Left cardiac atrium (tissue), 4 donors: Measurements from ENCODE around the gene SCARF1. TPM values are rescaled to one million over a fixed set of nuclear protein-coding genes. Genes with fewer than 3 reads are reported as not detected.

Experiments
- ATAC-seq, 2 donors: fragments of 200-7000 bp; cut with Tn5 transposase; one replicate each; pipeline ENCODE4 v1.9.1; 2020; ENCODE audit warnings: mild to moderate bottlenecking in 2 of 2, moderate library complexity in 2 of 2
- DNase-seq: peaks from one replicate; pipeline ENCODE4 v3.0.0-alpha.2; 2020
- intact Hi-C, 2 donors: fragments of 100-400 bp; cut with DNase I; formaldehyde crosslinking; loops; one replicate each; pipeline versions ENCODE4 v1.14.1 to v1.15.1; 2022 to 2023
- total RNA-seq, 2 donors: library from RNA; stranded (reverse); fragmentation: NEBNext Ultra II Directional; extraction: Animal tissue kit (Norgen Biotek cat#: 25700); gene quantifications; one replicate each; pipeline ENCODE4 v1.2.1, GENCODE V29; 2021
- donor health status: DM: no; HTN: yes; CAD: no.
- donor health status: DM: no; HTN: yes; CAD: no; lungs with severe emphysema.
- donor health status: DM: yes; HTN: yes; CAD: no.
- donor health status: Dilated cardiomyopathy.

Gene SCARF1
- total RNA-seq, 2 donors from 2014 or later: 10.7 to 17.7 TPM

DNA sequence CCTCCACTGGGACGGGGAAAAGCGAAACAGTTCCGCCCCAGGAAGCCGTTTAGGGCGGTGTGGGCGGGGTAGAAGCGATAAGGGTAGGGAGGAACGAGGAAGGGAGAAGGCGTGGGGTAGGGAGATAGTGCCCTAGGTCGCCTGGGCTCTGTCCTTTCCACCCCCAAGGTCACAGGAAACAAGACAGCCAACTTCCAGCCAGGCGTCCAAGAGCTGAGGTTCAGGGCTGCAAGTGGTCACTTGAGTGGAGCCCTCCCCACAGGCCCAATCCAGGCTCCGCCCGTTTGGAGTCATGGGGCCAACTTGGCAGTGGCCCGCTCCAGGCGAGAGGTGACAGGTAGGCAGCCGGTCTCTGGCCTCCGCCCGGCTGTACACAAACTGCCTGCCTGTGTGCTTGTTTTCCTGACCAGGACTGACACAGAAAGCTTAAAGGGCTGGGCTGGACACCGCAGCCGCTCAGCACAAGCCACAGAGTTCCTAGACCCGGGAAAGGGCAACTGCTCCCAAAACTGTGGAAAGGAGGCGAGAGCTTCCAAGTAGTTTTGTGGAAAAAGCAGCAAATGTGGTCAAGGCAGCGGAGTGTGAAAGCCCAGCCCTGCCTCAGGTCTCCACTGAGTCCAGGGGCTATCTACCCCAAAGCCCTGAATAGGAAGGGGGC, 4.4 kb upstream of the SCARF1 start, which contains the start of gene RILP:
Gene RILP (minus strand): TSS at position 23 of the 658 bp plus-strand sequence. CDS start 62 bp downstream, outside the sequence.
- intact Hi-C loops: loop anchor here in 1 of 2 donors (5.0 kb wide), 1 partner anchor 78 kb away; no protein-coding TSS in a partner anchor
- DNase-seq (peak; percentile 90), ATAC-seq (peak; percentile 53 to 69)

DNA sequence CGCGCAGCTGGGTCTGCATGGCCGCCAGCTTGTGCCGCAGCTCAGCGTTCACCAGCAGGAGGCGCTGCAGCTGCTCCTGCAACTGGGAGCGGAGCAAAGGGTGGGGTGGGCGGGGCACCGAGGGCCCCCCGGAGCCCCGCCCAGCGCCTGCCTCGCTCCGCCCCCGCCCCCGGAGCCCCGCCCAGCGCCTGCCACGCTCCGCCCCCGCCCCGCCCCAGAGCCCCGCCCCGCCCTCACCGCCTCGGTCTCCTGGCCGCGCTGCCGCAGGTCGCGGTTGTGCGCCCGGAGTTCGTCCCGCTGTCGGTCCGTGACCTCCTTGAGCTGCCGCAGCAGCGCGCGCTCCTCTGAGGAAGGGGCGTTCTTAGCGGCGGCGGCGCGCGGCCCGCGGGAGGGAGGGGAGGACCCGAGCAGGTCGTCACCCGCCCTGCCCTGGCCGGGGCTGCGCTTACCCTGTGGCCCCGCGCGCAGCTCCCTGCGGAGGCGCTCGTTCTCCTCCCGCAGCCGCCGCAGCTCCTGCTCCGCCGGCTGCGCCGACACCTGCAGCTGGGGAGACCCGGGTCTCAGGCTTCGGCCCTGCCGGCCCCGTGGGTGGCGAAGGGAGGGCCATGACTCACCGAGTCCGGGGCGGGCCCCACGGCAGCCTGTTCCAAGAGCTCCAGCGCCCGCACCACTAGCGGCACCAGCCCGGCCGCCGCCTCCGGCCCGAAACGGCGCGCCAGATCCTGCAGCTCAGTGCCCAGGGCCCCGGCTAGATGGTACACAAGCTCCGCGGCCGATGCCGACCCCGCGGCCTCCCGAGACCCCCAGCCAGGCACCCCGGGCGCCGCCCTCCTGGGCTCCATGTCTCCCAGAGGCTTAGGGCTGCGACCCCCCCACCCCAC, 3.7 kb upstream of the SCARF1 start:
- peak; percentile 76 to 83 for ATAC-seq
- intact Hi-C loops: loop anchor here in 1 of 2 donors (5.0 kb wide), 1 partner anchor 77 kb away; no protein-coding TSS in a partner anchor
- peak; percentile 93 for DNase-seq

DNA sequence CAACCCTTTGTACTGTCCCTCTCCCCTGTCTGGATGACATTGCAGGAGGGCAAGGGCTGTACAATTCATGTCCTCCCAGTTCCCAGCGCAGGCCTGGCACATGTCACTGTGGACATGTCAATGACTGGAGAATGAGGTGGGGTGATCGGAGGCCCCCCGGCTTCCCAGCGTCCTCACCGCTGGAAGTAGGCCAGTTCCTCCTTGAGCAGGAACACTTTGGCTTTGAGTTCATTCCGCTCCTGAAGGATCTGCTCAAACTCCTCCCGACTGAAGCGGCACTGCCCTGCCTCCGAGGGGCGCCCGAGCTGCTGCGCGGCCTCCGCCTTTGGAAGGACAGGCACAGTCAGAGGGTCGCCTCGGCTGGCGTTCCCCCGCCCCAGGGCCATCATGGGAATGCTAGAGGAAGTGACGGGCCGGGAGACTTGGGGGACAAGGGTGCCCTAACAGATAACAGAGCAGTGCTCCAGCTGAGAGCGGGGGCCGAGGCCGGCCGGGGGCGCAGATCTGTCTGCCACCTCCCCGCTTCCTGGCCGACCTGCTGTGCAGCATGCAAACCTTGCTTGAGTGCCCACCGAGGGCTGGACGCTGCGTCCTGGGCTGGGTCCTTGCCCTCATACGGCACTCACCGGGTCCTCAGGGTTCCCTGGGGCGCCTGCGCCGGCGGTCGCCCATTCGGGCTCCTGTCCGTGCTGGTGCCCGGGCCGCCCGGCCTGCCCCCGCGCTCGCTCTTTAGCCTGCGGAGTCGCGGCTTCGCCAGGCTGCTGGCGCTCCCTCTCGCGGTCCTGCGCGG, 2.8 kb upstream of the SCARF1 start:
- peak; percentile 0 for ATAC-seq
- intact Hi-C loops: loop anchor here in 1 of 2 donors (5.0 kb wide), 1 partner anchor 76 kb away; no protein-coding TSS in a partner anchor
- DNase-seq: peak; percentile 96

DNA sequence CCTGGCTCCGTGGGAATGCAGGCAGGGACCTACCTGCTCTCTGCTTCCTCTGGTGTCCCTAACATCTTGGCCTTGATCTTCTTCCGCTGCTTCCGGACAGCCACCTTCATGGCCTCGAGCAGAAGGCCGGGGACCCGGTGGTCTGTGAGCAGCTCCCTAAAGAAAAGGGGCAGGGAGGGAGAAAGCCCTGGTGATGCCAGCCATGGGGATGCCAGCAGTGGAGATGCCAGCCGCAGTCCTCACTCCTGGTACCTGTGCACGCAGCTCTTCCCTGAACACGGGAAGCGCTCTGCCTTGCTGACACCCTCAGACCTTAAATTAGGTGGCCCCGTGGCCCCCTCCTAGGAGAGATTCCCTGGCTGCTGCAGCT, 2.3 kb upstream of the SCARF1 start:
- intact Hi-C loops: loop anchor here in 1 of 2 donors (5.0 kb wide), 1 partner anchor 75 kb away; no protein-coding TSS in a partner anchor
- ATAC-seq: no peak
- DNase-seq: no peak

DNA sequence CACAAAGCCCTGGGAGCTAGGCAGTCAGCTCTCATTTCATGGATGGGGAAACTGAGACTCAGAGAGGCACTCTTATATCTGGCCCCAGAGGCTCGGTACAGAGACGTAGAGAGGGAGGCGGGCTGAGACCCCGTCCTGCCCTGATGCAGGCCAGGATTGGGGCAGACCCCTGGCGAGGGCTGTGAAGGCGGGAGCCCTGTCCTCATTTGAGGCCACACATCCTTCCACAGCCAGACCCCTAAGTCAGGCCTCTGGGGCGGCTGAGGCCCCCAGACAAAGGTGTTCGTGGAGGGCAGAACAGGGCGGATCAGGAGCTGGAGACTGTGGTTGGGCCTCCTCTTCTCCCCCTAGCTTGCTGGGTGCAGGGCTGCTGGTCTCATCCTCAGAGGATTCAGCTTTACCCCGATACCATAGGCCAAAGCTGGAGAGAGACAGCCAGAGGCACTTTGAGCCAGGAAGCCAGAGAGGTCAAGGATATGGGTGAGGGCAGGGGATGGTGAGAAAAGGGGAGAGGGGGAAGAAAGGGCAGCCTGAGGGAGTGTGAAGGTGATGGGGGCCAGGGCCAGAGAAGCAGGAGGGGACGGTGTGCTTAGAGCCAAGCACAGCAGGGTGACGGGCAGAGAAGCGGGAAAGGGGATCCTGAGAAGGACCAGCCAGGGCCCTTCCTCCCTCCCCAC, 805 bp upstream of the SCARF1 start:
- DNase-seq: no peak
- ATAC-seq: no peak
- intact Hi-C loops: loop anchor here in 1 of 2 donors (5.0 kb wide), 1 partner anchor 74 kb away; no protein-coding TSS in a partner anchor

DNA sequence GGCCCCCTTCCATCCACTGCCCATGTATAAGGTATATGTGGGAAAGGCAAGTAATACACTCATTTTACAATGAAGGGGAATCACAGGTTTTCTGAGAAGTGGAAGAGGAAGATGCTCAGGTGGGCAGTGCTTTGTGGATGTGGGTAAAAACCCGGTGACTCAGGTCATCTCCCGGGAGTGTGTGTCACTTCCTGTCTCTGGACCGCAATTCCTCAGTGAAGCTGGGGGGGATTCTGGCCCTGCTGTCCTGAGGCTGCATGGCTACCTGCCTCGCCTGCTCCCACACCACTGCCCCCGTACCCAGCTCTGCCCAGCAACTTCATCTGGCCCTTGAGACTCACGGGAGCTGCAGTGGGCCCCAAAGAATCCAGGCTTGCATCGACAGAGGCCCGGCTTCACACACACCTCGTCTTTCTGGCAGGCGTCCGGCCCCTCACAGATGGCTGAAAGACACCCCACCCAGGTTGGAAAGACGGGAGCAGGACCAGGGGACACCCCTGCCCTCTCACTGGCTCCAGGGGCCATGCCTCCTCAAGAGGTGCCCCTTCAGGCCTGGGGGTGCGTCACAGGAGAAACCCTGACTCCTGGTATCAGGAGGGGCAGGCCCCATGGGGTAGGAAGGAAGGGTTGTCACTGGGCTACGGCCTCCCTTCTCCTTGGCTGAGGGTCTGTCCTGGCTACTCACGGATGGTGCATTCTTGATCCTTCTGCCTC, 882 bp downstream of the SCARF1 start:
- intact Hi-C loops: loop anchor here in 1 of 2 donors (5.0 kb wide), 1 partner anchor 72 kb away; no protein-coding TSS in a partner anchor
- no peak for DNase-seq
- no peak for ATAC-seq

DNA sequence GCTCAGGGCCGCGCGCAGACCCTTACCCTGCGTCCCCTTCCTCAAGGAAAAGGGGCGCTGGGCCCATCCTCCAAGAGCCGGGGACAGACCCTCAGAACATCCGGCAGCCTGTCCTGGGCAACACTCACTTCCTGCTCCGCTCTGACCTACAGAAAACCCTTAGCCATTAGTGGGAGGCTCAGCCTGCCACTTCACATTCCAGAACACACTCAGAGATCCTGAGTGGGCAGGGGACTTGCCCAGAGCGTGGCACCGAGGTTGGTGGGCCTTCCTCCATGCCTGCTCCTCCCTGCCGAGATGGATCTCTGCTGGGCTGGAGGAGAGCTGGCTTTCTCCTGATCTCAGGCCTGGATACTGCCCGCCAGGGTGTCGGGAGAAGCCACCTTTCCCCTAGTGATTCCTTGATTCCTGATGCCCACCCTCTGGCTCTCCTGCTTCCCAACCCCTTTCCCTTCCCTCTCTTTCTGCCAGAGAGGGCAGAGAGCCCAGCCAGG, 1.5 kb downstream of the SCARF1 start:
- DNase-seq: no peak
- intact Hi-C loops: no loop called here
- ATAC-seq: peak; percentile 1 to 16

DNA sequence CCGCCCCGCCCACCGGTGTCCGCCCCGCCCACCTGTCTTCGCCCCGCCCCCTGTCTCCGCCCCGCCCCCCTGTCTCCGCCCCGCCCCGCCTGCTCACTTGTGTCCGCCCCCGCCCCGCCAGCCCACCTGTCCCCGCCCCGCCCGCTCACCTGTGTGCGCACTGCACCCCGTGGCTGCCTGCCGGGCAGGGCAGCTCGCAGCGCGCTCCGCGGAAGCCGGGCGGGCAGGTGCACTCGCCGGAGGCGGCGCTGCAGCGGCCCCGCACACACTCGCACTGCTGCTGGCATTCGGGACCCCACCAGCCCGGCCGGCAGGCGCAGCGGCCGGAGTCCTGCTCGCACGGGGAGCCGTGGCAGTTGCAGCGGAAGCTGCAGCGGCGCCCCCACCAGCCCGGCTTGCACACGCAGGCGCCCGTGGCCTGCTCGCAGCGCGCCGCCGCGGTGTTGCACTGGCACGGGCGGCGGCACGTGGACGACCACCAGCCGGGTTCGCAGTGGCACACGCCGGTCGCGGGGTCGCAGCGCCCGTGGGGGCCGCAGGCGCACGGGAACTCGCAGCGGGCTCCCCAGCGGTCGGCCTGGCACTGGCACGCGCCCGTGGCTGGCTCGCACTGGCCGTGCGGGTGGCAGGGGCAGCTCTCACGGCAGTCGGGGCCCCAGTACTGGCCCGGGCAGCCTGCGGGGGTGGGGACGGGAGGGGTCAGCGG, 2.1 kb downstream of the SCARF1 start:
- ATAC-seq (peak; percentile 7 to 27), DNase-seq (no peak)
- intact Hi-C loops: no loop called here

DNA sequence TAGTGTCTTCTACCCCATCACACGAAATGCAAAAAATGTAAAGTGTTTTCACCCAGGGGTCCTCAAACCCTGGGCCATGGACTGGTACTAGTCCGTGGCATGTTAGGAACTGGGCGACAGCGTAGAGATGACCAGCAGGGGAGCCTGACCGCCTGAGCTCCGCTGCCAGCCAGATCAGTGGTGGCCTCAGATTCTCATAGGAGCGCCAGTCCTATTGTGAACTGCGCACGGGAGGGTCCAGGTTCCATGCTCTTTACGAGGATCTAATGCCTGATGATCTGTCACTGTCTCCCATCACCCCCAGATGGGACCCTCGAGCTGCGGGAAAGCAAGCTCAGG, 4.5 kb downstream of the SCARF1 start:
- no peak for ATAC-seq
- intact Hi-C loops: no loop called here
- DNase-seq: no peak

DNA sequence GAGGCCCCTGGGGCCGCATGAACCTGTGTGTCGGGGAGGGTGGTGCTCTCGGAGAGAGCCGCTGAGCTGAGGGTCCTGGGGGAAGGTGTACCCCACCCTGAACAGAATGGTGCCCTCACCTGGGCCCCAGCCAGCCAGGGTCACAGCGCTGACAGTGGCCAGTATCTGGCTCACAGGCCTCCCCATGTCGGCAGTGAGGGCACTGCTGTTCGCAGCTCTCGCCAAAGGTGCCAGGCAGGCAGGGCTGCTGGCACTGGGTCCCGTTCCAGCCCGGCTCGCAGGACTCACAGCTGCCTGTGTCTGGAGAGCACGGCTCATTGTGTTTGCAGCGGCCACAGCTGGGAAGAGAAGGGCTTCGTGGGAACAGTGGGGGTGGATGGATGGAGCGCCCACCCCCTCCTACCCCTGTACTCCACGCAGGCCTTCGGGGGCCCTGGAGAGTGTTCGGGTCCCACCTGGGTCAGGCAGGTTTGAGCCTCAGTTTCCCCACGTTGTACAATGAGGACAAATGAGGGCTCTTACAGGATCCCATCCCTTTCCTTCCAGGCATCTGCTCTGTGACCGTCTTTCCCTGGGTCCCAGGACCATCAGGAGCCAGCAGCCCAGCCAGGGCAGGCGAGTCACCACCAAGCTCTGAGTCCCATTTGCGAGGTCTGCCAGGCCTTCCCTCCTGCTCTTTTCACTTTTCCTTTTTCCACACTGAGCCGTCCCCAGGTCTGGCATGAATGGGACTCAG, 5.0 kb downstream of the SCARF1 start:
- intact Hi-C loops: no loop called here
- ATAC-seq: no peak
- DNase-seq: no peak

DNA sequence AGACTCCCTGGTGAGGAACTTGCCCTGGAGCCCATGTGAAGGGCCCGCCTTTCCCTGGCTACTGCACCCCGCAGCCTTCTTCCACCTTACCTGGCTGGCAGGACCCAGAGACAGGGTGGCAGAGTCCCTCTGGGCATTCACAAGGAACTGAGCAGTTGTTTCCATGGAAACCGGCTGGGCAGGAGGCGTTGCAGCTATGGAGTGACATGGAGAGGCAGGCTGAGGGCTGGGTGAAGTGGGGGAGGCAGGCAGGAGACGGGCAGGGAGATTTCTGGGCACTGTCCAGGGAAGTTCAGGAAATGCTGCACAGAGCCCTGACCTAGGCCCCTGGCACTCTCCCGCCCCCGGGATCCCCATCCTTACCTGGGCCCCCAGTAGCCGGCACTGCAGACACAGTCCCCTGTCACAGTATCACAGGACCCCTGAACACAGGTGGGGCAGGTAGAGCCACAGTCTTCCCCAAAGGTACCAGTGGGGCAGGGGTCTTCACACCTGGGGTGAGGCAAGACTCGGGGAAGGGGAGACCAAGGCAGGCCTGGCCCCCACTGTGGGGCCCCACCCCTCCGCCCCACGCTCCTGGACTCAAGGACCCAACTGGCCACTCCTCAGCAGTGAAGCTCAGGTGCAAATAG, 5.9 kb downstream of the SCARF1 start:
- ATAC-seq (no peak), DNase-seq (no peak)
- intact Hi-C loops: no loop called here

DNA sequence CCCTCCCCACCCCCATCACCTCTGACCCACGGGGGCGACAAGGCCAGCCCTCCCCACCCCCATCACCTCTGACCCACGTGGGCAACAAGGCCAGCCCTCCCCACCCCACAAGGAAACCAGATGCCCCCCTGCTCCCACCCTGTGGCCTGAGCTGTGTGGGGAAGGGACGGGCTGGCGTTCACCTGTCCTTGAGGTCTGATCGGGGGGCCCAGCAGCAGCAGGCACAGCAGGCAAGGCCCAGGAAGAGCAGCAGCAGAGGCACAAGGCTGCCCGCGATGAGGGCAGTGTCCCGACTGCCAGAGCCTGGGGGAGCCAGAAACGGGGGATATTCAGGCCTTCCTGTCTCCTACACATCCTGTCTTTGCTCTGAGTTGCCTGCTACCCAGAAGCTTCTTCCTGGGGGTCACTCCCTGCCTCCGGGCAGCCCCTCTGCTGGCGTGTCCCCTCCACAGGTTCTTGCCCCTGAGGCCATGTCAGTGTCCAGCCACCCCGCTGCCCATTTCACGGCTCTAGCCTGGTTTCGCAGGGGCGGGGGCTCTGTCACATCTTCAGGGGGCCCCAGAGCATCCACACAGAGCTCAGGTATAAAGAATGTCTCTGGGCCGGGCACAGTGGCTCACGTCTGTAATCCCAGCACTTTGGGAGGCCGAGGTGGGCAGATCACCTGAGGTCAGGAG, 6.8 kb downstream of the SCARF1 start:
- no peak for DNase-seq
- intact Hi-C loops: no loop called here
- ATAC-seq: no peak

DNA sequence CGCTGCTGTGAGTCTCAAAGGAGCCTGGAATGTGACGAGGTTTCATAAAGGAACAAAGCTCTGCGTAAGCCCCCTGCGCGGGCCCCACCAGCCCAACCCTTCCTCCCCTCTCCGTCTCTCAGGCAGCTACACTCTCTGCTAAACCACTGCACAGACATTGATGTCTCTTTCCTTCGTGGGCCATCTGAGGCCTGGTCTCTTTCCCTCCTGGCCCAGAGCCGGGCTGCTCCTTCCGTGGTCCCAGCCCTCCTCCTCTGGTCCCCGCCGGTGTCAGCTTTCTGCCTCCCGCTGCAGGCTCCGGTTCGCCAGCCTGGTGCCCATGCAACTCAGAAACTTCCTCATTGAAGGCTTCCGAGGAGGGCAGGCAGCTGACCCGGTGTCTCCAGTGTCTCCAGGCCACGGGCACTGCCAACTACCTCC, 7.4 kb downstream of the SCARF1 start:
- intact Hi-C loops: no loop called here
- ATAC-seq: no peak
- no peak for DNase-seq

DNA sequence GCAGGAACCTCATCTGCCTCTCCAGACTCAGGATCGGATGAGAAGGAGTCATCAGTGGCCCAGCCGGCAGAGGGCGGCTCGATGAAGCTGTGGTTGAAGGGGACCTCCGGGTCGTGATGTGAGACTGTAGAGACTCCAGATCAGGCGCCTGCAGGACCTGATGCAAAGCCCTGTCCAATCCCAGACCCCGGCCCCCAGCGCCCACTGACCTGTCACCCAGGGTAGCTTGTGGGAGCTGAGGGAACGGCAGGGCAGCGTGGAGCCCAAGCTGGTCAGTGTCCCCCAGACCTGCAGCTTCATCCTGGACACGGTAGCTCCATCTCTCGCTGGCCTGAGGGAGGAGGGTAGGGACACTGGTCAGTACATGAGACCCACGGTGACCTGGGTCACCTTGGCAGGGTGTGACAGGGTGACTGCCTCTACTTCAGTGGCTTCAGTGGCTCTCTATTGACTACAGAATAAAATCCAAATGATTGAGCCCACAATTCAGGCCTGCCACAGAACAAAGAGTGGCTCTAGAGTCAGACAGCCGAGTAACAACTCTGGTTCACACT, 8.7 kb downstream of the SCARF1 start:
- intact Hi-C loops: no loop called here
- DNase-seq (no peak), ATAC-seq (no peak)

DNA sequence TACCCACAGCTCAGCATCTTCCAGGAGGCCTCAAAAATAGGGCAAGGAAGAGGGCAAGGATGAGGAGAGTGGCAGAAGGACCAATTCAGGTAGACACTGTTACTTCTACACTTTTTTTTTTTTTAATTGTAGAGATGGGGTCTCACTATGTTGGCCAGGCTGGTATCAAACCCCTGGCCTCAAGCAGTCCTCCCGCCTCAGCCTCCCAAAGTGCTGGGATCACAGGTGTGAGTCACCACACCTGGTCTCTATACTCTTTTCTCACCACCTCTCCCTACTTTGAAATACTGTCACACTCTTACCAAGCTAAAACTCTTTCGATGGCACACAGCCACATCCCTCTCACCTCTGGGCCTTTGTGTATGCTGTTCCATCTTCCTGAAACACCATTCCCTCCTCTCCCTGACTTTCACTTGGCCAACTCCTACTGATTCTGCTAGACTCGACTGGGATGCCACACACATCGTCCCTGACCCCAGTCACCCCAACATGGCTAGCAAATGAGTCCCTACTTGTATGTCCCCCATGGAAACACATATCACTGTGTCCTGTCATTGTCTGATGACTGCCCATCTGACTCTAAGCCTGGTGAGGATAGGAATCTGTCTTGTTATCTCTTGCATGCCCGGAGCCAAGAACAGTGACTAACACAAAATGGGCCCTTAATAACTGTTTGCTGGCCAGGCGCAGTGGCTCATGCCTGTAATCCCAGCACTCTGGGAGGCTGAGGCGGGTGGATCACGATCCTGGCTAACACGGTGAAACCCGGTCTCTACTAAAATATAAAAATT, 9.7 kb downstream of the SCARF1 start:
- DNase-seq (no peak), ATAC-seq (peak in 1 of 2 donors; percentile 31)
- intact Hi-C loops: no loop called here
